HG02938 (cell line): Measurements from ENCODE around the gene MYOZ2.

Experiments used
- ATAC-seq: cut with Tn5 transposase; IDR thresholded peaks from one replicate; pipeline ENCODE4 v1.9.1; 2021; ENCODE audit warnings: mild to moderate bottlenecking, moderate library complexity; ENCODE audit not compliant: unreplicated experiment

Gene MYOZ2

GRCh38 chr4:119190354-119190753, 54.7 kb downstream of the MYOZ2 start:
- no peak for ATAC-seq

- ATAC-seq, result no peak
Measured at GRCh38 chr4:119191505-119191904, 55.9 kb downstream of the MYOZ2 start.

- no peak for ATAC-seq
Measured at GRCh38 chr4:119197772-119198212, 62.2 kb downstream of the MYOZ2 start.

GRCh38 chr4:119204916-119205315, 69.3 kb downstream of the MYOZ2 start:
- no peak for ATAC-seq

GRCh38 chr4:119205690-119206089, 70.1 kb downstream of the MYOZ2 start:
- no peak for ATAC-seq

GRCh38 chr4:119206178-119206577, 70.5 kb downstream of the MYOZ2 start:
- ATAC-seq, result no peak

- no peak for ATAC-seq
Measured at GRCh38 chr4:119207051-119207450, 71.4 kb downstream of the MYOZ2 start.

GRCh38 chr4:119209077-119209476, 73.4 kb downstream of the MYOZ2 start:
- no peak for ATAC-seq

DNA sequence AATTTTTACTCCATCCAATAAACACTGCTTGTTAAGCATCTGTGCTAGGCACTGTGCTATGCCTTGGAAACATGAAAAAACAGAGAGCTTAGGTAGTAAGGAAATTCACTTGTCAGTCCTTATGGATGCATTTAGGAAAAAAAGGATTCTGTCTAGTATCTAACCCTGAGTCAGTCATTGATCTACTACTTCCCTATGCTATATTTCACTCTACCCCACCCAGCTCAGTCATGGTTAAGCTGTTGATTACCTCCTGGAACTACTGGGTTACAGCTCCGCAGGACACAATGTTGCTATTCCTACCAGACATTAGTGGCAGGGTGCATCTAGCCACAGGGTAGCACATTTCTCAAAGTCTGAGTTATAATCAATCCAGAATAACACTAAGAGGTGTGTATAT, 74.0 kb downstream of the MYOZ2 start:
- no peak for ATAC-seq

GRCh38 chr4:119210775-119211174, 75.1 kb downstream of the MYOZ2 start:
- no peak for ATAC-seq

GRCh38 chr4:119211867-119212233, 76.2 kb downstream of the MYOZ2 start:
- peak; percentile 5 for ATAC-seq

DNA sequence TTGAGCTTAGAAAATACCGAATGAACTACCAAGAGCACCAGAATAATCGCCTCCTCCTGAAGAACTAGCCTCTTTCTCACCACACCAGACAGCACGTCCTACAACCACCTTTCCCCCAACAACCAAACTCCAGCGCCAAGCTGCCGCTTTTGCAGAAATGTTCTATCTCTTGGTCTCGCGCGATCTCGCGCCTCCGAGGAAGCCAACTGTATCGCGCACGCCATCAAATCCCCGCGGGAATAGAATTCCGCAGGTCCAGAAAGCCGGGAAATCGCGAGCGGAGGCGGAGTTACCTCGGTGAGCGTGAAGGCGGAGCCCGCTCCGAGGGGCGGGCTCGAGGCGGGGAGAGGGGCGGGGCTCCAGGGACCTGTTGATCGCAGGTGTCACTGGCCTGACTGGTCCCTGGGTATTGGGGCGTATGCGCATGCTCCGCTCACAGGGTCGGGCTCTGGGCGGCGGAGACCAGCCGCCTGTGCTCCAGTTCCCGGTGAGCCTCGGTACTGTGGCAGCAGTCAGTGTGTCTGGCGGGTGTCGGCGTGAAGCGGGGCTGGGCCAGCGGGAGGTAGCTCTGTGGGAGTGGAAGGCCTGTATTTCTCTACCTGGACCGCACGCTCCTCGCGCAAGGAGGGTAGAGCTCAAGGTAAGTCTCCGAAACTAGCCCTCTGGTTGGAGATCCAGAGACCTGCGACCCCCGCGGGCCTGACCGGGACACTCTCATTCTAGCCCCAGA, 76.8 kb downstream of the MYOZ2 start, which contains the start of gene USP53:
USP53 (plus strand) TSS at position 480 of the 730 bp plus-strand sequence. CDS start 27,047 bp downstream, outside the sequence.
- peak; percentile 81 for ATAC-seq

GRCh38 chr4:119212964-119213606, 77.5 kb downstream of the MYOZ2 start:
- peak; percentile 48 for ATAC-seq

DNA sequence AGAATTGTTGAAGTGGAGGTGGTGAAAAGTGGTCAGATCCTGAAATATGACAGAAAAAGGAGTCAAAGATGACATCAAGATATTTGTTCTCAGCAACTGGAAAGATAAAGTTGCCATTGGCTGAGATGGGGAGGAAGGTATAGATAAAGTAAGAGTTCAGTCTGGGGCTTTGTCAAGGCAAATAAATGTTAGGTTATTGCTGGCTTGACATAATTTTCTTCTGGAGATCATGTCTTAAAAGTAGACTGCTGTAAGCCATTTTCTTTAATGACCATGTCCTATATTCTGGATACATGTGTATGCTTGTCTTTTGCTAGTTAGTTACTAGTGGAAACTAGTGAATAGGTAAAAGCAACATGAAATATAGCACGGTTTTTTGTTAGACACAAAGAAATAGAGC, 82.5 kb downstream of the MYOZ2 start:
- no peak for ATAC-seq

- no peak for ATAC-seq
Measured at GRCh38 chr4:119221412-119221811, 85.8 kb downstream of the MYOZ2 start.

- no peak for ATAC-seq
Measured at GRCh38 chr4:119227690-119228089, 92.1 kb downstream of the MYOZ2 start.

DNA sequence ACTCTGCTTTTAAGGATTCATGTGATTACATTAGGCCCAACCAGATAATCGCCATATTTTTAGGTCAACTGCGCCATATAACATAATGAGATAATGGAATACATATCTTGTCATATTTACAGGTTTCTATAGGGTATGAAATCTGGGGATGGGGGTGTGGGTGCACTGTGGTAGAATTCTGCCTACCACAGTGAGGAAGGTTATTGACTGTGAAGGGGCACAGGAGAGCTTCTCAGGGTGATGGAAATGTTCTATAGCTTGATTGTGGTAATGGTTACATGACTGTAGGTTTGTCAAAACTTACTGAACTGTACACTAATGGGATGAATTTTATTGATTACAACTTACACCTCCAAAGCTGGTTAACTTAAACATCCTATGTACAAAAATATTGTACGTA, 92.8 kb downstream of the MYOZ2 start:
- ATAC-seq, result no peak

DNA sequence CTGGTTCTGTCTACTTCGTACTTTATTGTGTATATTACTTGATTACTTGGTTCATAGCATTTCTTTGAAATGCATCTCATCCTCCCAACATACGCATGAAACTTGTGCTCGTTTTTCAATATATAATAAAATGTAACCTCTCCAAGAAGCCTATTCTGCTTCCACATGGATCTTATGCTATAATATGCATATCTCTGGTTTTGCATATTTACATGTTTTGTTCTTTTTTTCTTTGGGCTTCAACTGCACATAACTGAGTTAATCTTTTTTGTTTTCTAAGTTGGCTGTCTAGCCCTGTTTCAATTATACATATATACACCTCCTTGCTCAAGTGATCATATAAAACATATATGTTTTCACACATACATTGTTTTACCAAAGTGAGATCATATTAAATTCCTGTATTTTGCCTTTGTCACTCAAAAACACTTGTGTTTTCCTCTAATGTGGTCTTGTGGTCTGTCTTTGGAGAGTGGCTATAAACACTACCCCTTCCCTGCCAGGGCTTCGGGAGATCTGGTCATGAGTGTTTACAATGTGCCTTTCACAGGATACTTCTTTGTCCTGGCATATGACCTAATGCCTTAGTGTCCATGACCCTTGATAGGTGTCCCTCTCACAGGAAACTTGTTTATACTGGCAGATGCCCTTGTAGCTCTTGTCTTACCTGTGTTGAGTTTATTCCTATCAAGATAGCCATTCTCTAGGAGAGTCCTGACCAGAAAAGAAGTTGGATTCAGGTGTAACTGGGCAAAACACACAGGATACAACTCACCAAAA, 94.5 kb downstream of the MYOZ2 start:
- no peak for ATAC-seq

DNA sequence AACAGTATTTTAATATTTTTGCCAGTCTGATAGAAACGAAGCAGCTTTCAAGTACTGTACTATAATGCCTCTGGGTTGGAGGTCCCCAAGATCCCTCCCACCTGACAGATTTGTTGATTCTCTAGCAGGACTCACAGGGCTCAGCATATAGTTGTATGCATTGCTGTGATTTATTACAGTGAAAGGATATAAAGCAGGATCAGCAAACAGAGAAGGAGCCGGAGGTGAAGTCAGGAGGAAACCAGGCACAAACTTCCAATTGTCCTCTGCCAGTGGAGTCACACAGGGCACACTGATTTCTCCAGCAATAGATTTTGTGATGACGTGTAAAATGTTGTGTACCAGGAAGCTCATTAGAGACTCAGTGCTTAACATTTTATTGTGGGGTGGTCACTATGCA, 95.9 kb downstream of the MYOZ2 start:
- no peak for ATAC-seq

- no peak for ATAC-seq
Measured at GRCh38 chr4:119232286-119232685, 96.7 kb downstream of the MYOZ2 start.

- no peak for ATAC-seq
Measured at GRCh38 chr4:119233191-119233590, 97.6 kb downstream of the MYOZ2 start.

DNA sequence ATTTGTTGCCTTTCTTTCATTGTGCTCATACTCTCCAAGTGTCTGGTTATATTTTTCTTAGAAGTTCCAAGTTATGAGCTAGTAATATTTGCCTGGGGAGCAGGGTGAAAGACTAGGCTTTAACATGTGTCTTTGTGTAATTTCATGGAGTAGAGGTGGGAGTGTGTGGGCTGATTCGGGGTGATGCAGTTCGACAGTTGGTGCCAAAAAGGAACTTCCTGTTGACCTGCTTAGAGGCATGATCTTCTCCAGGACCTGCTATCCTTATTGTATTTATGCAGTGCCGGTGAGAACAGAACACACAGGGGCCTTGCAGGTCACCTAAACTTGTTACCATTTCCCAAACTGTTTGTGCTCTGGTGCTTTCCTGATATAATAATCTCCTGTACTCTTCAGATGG, 98.1 kb downstream of the MYOZ2 start:
- no peak for ATAC-seq
